Retina (tissue), 1 donor: ENCODE measurements around the gene CARD18.
"Not testable (repeated sequence)": the region's sequence is repeated elsewhere in the genome, so short reads cannot be mapped to it uniquely, and the experiment has no call there.

Source experiments
- DNase-seq: peaks from one replicate; pipeline ENCODE4 v3.0.0-alpha.2; 2016

CARD18 gene

DNA sequence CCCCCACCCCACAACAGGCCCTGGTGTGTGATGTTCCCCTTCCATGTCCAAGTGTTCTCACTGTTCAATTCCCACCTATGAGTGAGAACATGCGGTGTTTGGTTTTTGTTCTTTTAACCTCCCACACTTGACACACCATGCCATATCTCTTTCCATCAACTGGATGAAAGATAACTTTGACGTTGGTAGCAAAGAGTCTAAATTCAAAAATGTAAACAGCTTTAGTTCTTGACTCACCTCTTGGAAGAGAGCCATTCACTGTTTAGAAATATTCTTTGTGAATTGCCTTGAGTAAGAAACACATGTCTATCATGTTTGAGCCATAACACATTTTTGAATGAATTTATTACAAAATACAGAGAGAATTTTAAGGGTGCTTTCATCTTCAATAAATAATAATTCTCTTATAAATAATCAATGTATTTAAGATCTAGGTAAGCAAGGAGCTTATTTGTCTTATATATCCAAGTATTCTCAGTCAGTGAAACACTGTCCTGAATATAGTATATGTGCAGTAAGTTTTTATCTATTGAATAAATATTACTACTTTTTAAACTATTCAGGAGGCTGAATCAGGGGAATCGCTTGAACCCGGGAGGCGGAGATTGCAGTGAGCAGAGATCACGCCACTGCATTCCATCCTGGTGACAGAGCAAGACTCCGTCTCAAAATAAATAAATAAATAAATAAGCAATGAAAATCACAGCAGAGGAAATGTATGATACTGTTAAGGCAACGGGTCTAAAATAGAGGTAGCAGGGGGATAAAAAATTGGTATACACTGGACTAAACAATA, 6.7 kb downstream of the CARD18 start:
- DNase-seq, result no peak

- no peak for DNase-seq
These were observed 9.3 kb downstream of the CARD18 start for GRCh38 chr11:105130189-105130813.

GRCh38 chr11:105124756-105125155, 14.8 kb downstream of the CARD18 start:
- no peak for DNase-seq

GRCh38 chr11:105111145-105111944, 28.2 kb downstream of the CARD18 start:
- DNase-seq, result no peak

DNA sequence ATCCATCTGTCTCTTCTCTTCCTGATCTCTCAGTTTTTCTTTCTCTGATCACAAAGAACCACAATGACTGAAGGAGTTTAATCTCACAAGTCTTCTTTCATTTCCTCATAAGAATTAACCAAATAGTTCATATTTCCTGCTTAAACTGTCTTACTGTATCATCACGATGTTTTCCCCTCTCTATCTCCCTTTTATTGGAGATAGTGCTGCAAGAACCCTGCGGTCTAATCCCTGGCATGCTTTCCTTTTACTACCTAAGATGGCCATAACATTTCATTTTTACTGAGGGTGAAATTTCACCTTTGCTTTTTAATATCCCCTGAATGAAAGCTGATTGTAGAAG, 28.9 kb downstream of the CARD18 start:
- DNase-seq, result no peak

- no peak for DNase-seq
These were observed 29.5 kb downstream of the CARD18 start for GRCh38 chr11:105109855-105110687.

DNA sequence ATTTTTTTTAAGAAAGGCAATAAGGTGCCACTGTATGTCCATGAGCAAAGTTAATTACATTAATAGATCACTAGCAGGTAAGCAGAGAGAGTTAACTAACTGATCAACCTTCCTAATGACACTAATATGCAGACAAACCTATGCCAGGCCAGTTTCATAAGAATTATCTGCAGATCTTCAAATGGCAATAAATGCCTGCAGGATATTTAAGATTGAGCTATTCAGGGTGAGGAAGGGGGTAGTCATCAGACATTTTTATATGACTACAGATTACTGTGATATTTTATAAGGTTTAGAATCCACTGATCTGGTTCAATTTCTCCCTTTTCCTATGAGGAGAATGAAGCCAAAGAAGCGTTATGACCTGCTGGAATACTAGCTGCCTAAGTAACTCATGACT, 30.2 kb downstream of the CARD18 start:
- DNase-seq, result no peak

GRCh38 chr11:105108247-105108646, 31.3 kb downstream of the CARD18 start:
- DNase-seq, result no peak

- not testable (repeated sequence) for DNase-seq
These were observed 32.2 kb downstream of the CARD18 start for GRCh38 chr11:105107226-105107825.

GRCh38 chr11:105106140-105106539, 33.4 kb downstream of the CARD18 start:
- DNase-seq, result no peak

- DNase-seq, result no peak
These were observed 35.3 kb downstream of the CARD18 start for GRCh38 chr11:105104292-105104691.

DNA sequence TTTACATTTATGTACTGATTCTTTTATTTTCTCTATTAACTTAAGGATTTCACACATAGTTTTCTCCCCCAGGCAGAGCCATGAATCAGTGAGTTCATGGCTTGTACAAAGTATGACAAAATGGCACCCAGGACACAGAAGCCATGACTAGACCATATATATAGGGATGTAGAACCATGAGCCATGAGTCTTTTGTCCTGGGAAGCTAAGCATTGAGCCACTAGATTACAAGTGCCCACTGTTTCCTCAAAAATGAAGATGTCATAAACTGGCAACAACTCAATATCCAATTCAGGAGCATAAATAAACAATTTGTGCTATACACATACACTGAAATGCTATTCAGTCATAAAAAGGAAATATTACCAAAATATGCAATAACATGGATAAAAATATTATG, 36.2 kb downstream of the CARD18 start:
- no peak for DNase-seq

DNA sequence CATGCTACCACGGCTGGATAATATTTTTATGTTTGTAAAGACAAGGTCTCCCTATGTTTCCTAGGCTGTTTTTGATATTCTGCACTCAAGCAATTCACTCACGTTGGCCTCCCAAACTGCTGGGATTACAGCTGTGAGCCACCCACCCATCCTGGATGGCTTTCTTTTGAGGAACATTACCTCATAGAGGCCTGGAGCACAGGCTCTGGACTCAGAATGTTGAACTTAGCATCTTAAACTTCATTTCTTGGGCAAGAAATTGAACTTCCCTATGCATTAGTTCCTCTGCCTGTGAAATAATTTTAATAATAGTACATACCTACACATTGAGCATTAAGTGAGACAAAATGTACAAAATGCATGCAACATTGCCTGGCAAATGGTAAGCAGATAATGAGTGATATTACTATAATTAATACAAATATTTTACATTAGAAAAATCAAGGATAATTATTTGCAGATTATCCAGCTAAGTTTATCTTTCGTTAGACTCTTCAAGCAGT, 37.4 kb downstream of the CARD18 start:
- DNase-seq, result not testable (repeated sequence)

- DNase-seq, result no peak
These were observed 38.5 kb downstream of the CARD18 start for GRCh38 chr11:105100981-105101630.

- no peak for DNase-seq
These were observed 39.4 kb downstream of the CARD18 start for GRCh38 chr11:105100206-105100605.

DNA sequence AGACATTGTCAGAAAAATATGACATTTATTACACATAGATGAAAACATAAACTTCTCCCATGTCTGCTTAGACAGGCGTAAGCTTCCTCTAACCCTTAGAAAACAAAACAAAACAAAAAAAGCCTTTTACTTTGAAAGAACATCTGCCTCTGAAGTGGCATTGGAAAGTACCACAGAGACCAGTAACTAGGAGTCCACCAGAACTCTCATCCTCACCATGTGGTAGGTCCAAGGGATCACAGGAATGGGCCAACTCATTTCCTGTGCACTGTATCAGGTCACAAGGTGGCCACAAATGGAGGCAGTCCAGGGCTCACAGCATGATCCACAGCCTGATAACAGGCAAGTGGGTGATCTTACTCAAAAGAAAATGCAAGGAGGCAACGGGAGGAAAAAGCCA, 40.0 kb downstream of the CARD18 start:
- DNase-seq, result not testable (repeated sequence)

GRCh38 chr11:105092256-105093239, 47.0 kb downstream of the CARD18 start:
- no peak for DNase-seq
